GM12878 (cell line): ENCODE data around the gene KCNMB2. TPM values are rescaled to one million over a fixed set of nuclear protein-coding genes. Genes with fewer than 3 reads are reported as not detected.

Source experiments
- ATAC-seq: fragments of 200-7000 bp; cut with Tn5 transposase; 3 replicates; pipeline ENCODE4 v1.9.1; 2020; ENCODE audit warnings: mild to moderate bottlenecking, moderate library complexity
- BruUV-seq: library from RNA; stranded (reverse); fragments of 400-500 nt; replicated peaks from 2 replicates; lab custom pipeline; 2021; lab: Mats Ljungman, UMichigan
- CTCF ChIA-PET: fragments of 300-600 bp; sonication (Branson Sonifier 250); formaldehyde crosslinking; extraction: SDS; loops from one replicate; lab custom pipeline; 2021; ENCODE audit warnings: inconsistent platforms; lab: Yijun Ruan, JAX
- POLR2A ChIA-PET: fragments of 350-600 bp; formaldehyde crosslinking; extraction: SDS; loops from one replicate; lab custom pipeline; 2021; ENCODE audit warnings: inconsistent platforms; lab: Charles Lee
- RAD21 ChIA-PET: fragments of 300-600 bp; sonication (Branson Sonifier 250); formaldehyde crosslinking; loops from one replicate; lab custom pipeline; 2023; ENCODE audit warnings: antibody characterized with exemption; ENCODE audit not compliant: unreplicated experiment; lab: Charles Lee
- SMC1A ChIA-PET: fragments of 300-600 bp; sonication (Branson Sonifier 250); formaldehyde crosslinking; loops from one replicate; lab custom pipeline; 2023; ENCODE audit not compliant: unreplicated experiment, uncharacterized antibody; lab: Charles Lee
- DNase-seq: peaks from one replicate; pipeline ENCODE4 v3.0.0-alpha.2; 2011; ENCODE audit warnings: low read depth, low spot score
- FAIRE-seq: peaks from 3 replicates; lab custom pipeline; 2011; peaks lifted over from hg19 to GRCh38; lab: Jason Lieb, UNC
- H2AFZ ChIP-seq: 2 replicates; pipeline ENCODE4 v1.6.0; 2011; ENCODE audit warnings: low read depth, low read length, control low read depth; ENCODE audit not compliant: control insufficient read depth
- H3K27ac ChIP-seq: 2 replicates; pipeline ENCODE4 v1.5.1; 2011; ENCODE audit warnings: control low read depth; ENCODE audit not compliant: control insufficient read depth, insufficient read depth
- H3K27me3 ChIP-seq, 2 experiments: replicated peaks in 1 of 2; 2 replicates each; pipeline versions ENCODE4 v1.6.0 to v1.6.1; 2011; ENCODE audit warnings: low read length in 1 of 2; ENCODE audit not compliant: control insufficient read depth in 2 of 2, insufficient read depth in 2 of 2
- H3K36me3 ChIP-seq, 2 experiments: 2 replicates each; pipeline ENCODE4 v1.5.1; 2011; ENCODE audit warnings: low read length in 1 of 2; ENCODE audit not compliant: control insufficient read depth in 2 of 2, insufficient read depth in 2 of 2
- H3K4me1 ChIP-seq: 2 replicates; pipeline ENCODE4 v1.6.1; 2011; ENCODE audit warnings: mild to moderate bottlenecking, low read length, moderate library complexity, mixed read lengths; ENCODE audit not compliant: control insufficient read depth, insufficient read depth
- H3K4me2 ChIP-seq: 2 replicates; pipeline ENCODE4 v1.6.0; 2011; ENCODE audit warnings: control low read depth; ENCODE audit not compliant: control insufficient read depth, insufficient read depth
- H3K4me3 ChIP-seq: fragments of 200-600 bp; sonication (generic); 2 replicates; pipeline ENCODE4 v1.5.1; 2016
- H3K79me2 ChIP-seq: 2 replicates; pipeline ENCODE4 v1.6.0; 2011; ENCODE audit warnings: low read length; ENCODE audit not compliant: control insufficient read depth, insufficient read depth
- H3K9ac ChIP-seq: 2 replicates; pipeline ENCODE4 v1.8.0; 2011; ENCODE audit warnings: low read length, control low read depth, mixed read lengths; ENCODE audit not compliant: control insufficient read depth, insufficient read depth
- H3K9me3 ChIP-seq: replicated peaks from 3 replicates; pipeline ENCODE4 v1.5.1; 2011; ENCODE audit warnings: mild to moderate bottlenecking, low read length; ENCODE audit not compliant: control insufficient read depth, insufficient read depth
- H4K20me1 ChIP-seq: 2 replicates; pipeline ENCODE4 v1.6.0; 2011; ENCODE audit not compliant: control insufficient read depth, insufficient read depth
- BMI1 ChIP-seq: fragments of 450-650 bp; IDR thresholded peaks from 2 replicates; pipeline ENCODE4 v1.6.1; 2016; ENCODE audit warnings: mild to moderate bottlenecking, moderate library complexity, borderline replicate concordance
- CBFB ChIP-seq: IDR thresholded peaks from 2 replicates; pipeline ENCODE4 v1.6.1; 2016; ENCODE audit warnings: antibody characterized with exemption, low read depth
- CBX5 ChIP-seq: sonication (generic); IDR thresholded peaks from 2 replicates; pipeline ENCODE4 v1.6.1; 2016; ENCODE audit warnings: low read depth, moderate library complexity, mild to moderate bottlenecking, inconsistent platforms
- CREB1 ChIP-seq: IDR thresholded peaks from 2 replicates; pipeline ENCODE4 v1.6.1; 2012; ENCODE audit warnings: low read depth, mild to moderate bottlenecking, inconsistent platforms
- FOS ChIP-seq: IDR thresholded peaks from 3 replicates; pipeline ENCODE4 v1.6.1; 2011; ENCODE audit warnings: borderline replicate concordance; ENCODE audit not compliant: insufficient read length; ENCODE audit errors: extremely low read depth
- HCFC1 ChIP-seq: fragments of 150-350 bp; IDR thresholded peaks from 2 replicates; pipeline ENCODE4 v1.6.1; 2014; ENCODE audit warnings: low read length
- JUND ChIP-seq: IDR thresholded peaks from 2 replicates; pipeline ENCODE4 v1.6.1; 2012; ENCODE audit warnings: low read depth, mild to moderate bottlenecking, low read length, improper control_type of control experiment, moderate library complexity
- MYB ChIP-seq: fragments of 150-350 bp; IDR thresholded peaks from 2 replicates; pipeline ENCODE4 v1.6.1; 2014; ENCODE audit warnings: mild to moderate bottlenecking, low read depth, low read length, borderline replicate concordance
- RELB ChIP-seq: fragments of 450-650 bp; IDR thresholded peaks from 2 replicates; pipeline ENCODE4 v1.6.1; 2017; ENCODE audit warnings: low read depth, mild to moderate bottlenecking, moderate library complexity
- YY1 ChIP-seq: IDR thresholded peaks from 2 replicates; pipeline ENCODE4 v1.6.1; 2011; ENCODE audit warnings: low read depth, mild to moderate bottlenecking, low read length
- ZBTB11 ChIP-seq: fragments of 450-650 bp; formaldehyde crosslinking; IDR thresholded peaks from 2 replicates; pipeline ENCODE4 v1.5.0; 2022; ENCODE audit warnings: mild to moderate bottlenecking, missing genetic modification characterization
- ZNF622 ChIP-seq: fragments of 450-650 bp; IDR thresholded peaks from 2 replicates; pipeline ENCODE4 v1.6.1; 2017; ENCODE audit warnings: mild to moderate bottlenecking, inconsistent platforms
- in situ Hi-C: fragments of 300-500 bp; cut with MboI; formaldehyde crosslinking; loops from 9 replicates; pipeline ENCODE4 v1.14.3; 2018; ENCODE audit warnings: mixed read lengths
- intact Hi-C: fragments of 100-400 bp; cut with micrococcal nuclease; formaldehyde crosslinking; loops from one replicate; pipeline ENCODE4 v1.14.2; 2022; ENCODE audit not compliant: unreplicated experiment
- polyA plus RNA-seq, 11 experiments: library from polyadenylated mRNA; depleted of rRNA in 4 of 11; unstranded in 6 of 11; stranded (reverse) in 5 of 11; fragments of >200 nt; fragmentation: Nextera tagmentation in 4 of 11; fragmentation: Illumina TruSeq in 1 of 11; extraction: Ambion mirVana in 4 of 11; extraction: Trizol in 1 of 11; gene quantifications; 1 replicate in 1 of 11; 2 replicates in 10 of 11; pipeline versions ENCODE4 v1.2.1 to v1.2.3, GENCODE V29; 2011 to 2016; ENCODE audit warnings: inconsistent platforms in 2 of 11, missing spikeins in 2 of 11, low read depth in 1 of 11
- total RNA-seq, 4 experiments: library from RNA; depleted of rRNA in 3 of 4; stranded (reverse); fragments of >200 nt in 3 of 4; fragmentation: Illumina TruSeq in 1 of 4; extraction: Trizol in 1 of 4; gene quantifications; 2 replicates each; pipeline versions ENCODE4 v1.2.1 to v1.2.3, GENCODE V29; 2013 to 2021
- TF ChIP-seq, protein P1 (sequence below): IDR thresholded peaks from 2 replicates; pipeline ENCODE4 v1.6.1; 2012; ENCODE audit warnings: low read length, inconsistent platforms
- TF ChIP-seq, protein P2 (sequence below): fragments of 450-650 bp; IDR thresholded peaks from 2 replicates; pipeline ENCODE4 v1.6.1; 2016; ENCODE audit warnings: mild to moderate bottlenecking

Gene KCNMB2
- total and polyA plus RNA-seq, 10 of the 15 experiments (the other 5 are each of a cell fraction or from before 2014, with no cell fraction given), result 0.22 to 18.8 (median 11.0) TPM

GRCh38 chr3:178785961-178786360, 249.7 kb downstream of the KCNMB2 start:
- POLR2A ChIA-PET, result no interaction called here
- intact Hi-C loops, result no loop called here
- in situ Hi-C loops, result no loop called here
- Histone ChIP-seq H3K4me2 (no peak overlapping the region), H3K4me3 (no peak overlapping the region), H3K9me3 (peaks cover 5% of the 10 kb centered on the region), H2AFZ (no peak overlapping the region), H3K9ac (no peak overlapping the region), H3K79me2 (no peaks in the 10 kb centered on the region), H3K27ac (no peak overlapping the region), H4K20me1 (no peaks in the 10 kb centered on the region), H3K27me3 (no peaks in the 10 kb centered on the region), H3K36me3 (no peaks in the 10 kb centered on the region), H3K4me1 (no peaks in the 10 kb centered on the region)
- BruUV-seq, result no TSS peak
- ATAC-seq, result no peak
- SMC1A ChIA-PET, result interaction anchor here (0.8 kb wide), 1 partner anchor 13 kb away, joined by 4 read pairs; no protein-coding TSS in a partner anchor
- CTCF ChIA-PET, result no interaction called here
- FAIRE-seq, result no peak
- RAD21 ChIA-PET, result no interaction called here
- no peak for DNase-seq
- TF ChIP-seq CBFB, result no peak
- TF ChIP-seq YY1, result no peak
- TF ChIP-seq, protein P1, sequence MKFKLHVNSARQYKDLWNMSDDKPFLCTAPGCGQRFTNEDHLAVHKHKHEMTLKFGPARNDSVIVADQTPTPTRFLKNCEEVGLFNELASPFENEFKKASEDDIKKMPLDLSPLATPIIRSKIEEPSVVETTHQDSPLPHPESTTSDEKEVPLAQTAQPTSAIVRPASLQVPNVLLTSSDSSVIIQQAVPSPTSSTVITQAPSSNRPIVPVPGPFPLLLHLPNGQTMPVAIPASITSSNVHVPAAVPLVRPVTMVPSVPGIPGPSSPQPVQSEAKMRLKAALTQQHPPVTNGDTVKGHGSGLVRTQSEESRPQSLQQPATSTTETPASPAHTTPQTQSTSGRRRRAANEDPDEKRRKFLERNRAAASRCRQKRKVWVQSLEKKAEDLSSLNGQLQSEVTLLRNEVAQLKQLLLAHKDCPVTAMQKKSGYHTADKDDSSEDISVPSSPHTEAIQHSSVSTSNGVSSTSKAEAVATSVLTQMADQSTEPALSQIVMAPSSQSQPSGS, result no peak
- TF ChIP-seq CBX5, result no peak
- TF ChIP-seq JUND, result no peak
- no peak for TF ChIP-seq CREB1
- no peak for TF ChIP-seq ZBTB11 (CRISPR knock-in tag)
- TF ChIP-seq RELB, result no peak
- no peak for TF ChIP-seq HCFC1
- TF ChIP-seq, protein P2, sequence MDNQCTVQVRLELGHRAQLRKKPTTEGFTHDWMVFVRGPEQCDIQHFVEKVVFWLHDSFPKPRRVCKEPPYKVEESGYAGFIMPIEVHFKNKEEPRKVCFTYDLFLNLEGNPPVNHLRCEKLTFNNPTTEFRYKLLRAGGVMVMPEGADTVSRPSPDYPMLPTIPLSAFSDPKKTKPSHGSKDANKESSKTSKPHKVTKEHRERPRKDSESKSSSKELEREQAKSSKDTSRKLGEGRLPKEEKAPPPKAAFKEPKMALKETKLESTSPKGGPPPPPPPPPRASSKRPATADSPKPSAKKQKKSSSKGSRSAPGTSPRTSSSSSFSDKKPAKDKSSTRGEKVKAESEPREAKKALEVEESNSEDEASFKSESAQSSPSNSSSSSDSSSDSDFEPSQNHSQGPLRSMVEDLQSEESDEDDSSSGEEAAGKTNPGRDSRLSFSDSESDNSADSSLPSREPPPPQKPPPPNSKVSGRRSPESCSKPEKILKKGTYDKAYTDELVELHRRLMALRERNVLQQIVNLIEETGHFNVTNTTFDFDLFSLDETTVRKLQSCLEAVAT, result no peak
- no peak for TF ChIP-seq BMI1
- no peak for TF ChIP-seq ZNF622
- no peak for TF ChIP-seq MYB
- TF ChIP-seq FOS, result no peak
